Choroid plexus epithelial cell (primary cell): Measurements from ENCODE around the gene TP53INP2.
"Not testable (repeated sequence)": the region's sequence is repeated elsewhere in the genome, so short reads cannot be mapped to it uniquely, and the experiment has no call there.

Experiments used
- DNase-seq: peaks from one replicate; pipeline ENCODE4 v3.0.0-alpha.2; 2010; ENCODE audit warnings: low read depth
- H3K4me3 ChIP-seq: 2 replicates; pipeline ENCODE4 v1.5.1; 2011; ENCODE audit warnings: low read depth, mild to moderate bottlenecking, control low read depth, low read length, moderate library complexity
- CTCF ChIP-seq: conservative IDR thresholded peaks from 2 replicates; pipeline ENCODE4 v1.5.1; 2011; ENCODE audit warnings: low read depth, mild to moderate bottlenecking, control low read depth, inconsistent platforms, low read length, moderate library complexity

The TP53INP2 gene

GRCh38 chr20:34710861-34711574 lies 6.9 kb downstream of the TP53INP2 start:
- no peak for DNase-seq

GRCh38 chr20:34711813-34712430 lies 7.8 kb downstream of the TP53INP2 start:
- TF ChIP-seq CTCF, result no peak
- no peak for DNase-seq
- no peak overlapping the region for H3K4me3 ChIP-seq

More at GRCh38 chr20:34710861-34711574, 6.9 kb downstream of the TP53INP2 start:
- no peak for TF ChIP-seq CTCF
- H3K4me3 ChIP-seq, result no peak overlapping the region

- H3K4me3 ChIP-seq, result no peak overlapping the region
- TF ChIP-seq CTCF, result no peak
Observed at GRCh38 chr20:34712525-34713192, 8.5 kb downstream of the TP53INP2 start.

GRCh38 chr20:34713194-34713943 lies 9.2 kb downstream of the TP53INP2 start:
- no peak overlapping the region for H3K4me3 ChIP-seq
- peak; percentile 99 for DNase-seq

More at GRCh38 chr20:34712525-34713192, 8.5 kb downstream of the TP53INP2 start:
- no peak for DNase-seq

GRCh38 chr20:34713944-34714515 lies 9.9 kb downstream of the TP53INP2 start:
- H3K4me3 ChIP-seq, DNase-seq: not testable (repeated sequence)

More at GRCh38 chr20:34713194-34713943, 9.2 kb downstream of the TP53INP2 start:
- TF ChIP-seq CTCF, result no peak

- no peak overlapping the region for H3K4me3 ChIP-seq
- no peak for TF ChIP-seq CTCF
- no peak for DNase-seq
Observed at GRCh38 chr20:34715384-34715783, 11.2 kb downstream of the TP53INP2 start.

GRCh38 chr20:34716921-34717229 lies 12.7 kb downstream of the TP53INP2 start:
- no peak for TF ChIP-seq CTCF
- no peak for DNase-seq

More at GRCh38 chr20:34716921-34717229, 12.7 kb downstream of the TP53INP2 start:
- no peak overlapping the region for H3K4me3 ChIP-seq
